ENCODE data around the gene UBQLN2.
"Not testable (repeated sequence)": the region's sequence is repeated elsewhere in the genome, so short reads cannot be mapped to it uniquely, and the experiment has no call there.

The UBQLN2 gene

DNA sequence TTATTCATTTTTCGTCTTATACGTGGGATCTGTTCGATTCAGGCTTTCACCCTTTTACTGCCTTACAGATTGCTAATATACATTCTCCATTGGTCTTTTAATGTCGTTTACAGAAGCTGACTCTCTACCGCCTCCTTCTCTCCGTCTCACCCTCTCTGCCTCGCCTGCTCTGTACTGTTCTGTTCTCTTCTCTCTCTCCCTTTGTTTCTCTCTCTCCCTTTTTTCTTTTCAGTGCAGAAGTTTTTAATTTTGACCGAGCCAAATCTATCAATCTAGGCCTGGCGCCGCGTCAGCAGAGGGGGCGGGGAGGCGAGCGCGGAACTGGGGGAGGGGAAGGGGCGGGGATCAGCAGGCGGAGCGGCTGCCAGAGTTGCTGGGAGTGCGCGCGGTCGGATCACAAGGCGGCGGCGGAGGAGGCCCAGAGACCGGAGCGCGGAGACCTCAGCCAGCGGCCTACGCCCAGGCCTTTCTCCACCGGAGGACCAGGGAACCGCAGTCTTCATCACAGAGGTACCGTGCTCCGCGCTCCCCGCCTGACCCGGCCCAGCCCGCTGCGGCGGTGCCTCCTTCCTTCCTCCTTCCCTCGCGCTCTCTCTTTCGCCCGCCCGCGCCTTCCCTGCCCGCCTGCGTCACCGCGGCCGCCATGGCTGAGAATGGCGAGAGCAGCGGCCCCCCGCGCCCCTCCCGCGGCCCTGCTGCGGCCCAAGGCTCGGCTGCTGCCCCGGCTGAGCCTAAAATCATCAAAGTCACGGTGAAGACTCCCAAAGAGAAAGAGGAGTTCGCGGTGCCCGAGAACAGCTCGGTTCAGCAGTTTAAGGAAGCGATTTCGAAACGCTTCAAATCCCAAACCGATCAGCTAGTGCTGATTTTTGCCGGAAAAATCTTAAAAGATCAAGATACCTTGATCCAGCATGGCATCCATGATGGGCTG is at the start of gene UBQLN2:
UBQLN2 (plus strand) TSS at position 397 of the 931 bp plus-strand sequence; CDS start at position 644, 247 bp downstream.
- DNase-seq (ENCODE audit: low spot score), result peak; percentile 13

DNA sequence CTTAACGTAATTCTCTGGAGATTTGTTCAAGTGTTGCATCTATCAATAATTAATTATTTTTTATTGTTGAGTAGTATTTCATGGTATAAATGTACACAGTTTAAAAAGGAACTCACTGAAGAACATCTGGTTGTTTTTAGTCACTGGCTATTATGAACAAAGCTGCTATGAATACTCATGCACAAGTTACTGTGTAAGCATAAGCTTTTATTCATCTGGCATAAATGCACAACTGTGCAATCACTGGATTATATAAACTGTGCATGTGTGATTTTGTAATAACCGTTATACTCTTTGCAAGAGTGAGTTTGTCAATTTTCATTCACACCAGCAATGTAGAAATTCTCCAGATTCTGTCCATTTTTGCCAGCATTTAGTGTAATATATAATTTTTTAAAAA is 43.8 kb upstream of the UBQLN2 start:
- DNase-seq (ENCODE audit: low spot score), result no peak

DNA sequence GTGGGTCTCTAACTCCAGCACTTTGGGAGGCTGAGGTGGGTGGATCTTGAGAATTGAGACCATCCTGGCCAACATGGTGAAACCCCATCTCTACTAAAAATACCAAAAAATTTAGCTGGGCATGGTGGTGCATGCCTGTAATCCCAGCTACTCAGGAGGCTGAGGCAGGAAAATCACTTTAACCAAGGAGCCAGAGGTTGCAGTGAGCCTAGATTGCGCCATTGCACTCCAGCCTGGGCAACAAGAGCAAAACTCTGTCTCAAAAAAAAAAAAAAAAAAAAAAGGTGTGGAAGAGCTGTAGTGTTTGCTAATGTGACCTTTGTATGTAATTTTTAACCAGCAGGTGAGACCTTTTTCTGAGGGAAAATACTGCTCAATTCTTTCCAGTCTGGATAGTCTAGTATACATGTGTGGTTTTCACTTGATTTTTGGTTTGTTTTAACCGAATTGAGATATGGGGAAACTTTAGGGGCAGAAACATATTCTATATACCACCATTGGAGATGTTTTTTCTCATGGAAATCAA is 33.9 kb upstream of the UBQLN2 start:
- DNase-seq (ENCODE audit: low spot score), result not testable (repeated sequence)

DNA sequence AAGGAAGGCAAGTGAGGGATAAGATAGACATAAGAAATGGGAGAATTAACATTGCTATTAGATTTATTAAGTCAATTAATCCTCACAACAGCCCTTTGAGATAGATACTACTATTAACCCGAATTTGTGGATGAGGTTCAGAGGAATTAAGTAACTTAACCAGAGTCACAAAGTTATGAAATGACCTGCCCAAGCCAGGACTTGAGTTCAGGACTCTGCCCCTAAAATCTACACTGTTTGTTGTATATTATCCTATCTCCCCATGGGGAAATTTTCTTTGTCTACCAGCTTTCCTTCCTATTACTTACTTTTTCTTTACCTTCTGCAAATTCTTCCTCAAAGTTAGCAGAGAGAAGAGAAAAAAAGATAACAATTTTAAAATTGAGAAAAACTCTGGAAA is 33.4 kb upstream of the UBQLN2 start:
- DNase-seq (ENCODE audit: low spot score), result no peak

DNA sequence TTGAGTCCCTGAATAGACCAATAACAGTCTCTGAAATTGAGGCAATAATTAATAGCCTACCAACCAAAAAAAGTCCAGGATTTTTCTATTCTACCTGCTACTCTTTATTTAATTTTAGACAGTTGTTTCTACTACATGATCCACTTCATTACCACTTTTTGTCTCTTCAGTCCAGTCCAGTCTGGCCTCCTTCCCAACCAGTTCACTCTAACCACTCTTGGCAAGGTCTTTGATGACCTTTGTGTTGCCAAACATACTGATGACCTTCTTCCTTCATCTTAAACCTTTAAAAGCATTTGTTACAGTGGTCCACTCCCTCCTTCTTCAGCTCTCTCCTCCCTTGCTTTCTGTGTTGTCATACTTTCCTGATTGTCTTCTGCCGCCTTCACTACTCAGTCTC is 12.8 kb upstream of the UBQLN2 start:
- DNase-seq (ENCODE audit: low spot score), result no peak

DNA sequence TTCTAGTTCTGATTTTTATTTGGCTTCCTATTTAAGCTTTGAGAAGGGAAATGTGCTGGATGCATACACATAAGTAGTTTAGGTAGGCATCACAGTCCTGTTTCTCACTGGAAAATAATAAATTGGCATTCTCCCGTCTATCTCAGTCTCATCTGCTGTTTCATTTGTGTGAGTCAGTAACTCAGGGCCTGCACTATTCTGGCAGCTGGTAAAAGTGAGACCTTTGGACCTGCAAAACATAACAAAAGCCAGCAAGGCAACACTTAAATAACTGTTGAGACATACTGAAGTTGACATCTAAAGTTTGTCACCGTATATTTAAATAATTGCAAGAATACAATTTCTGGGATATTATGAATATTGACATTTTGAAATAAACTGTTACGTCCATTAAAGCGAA is 8.6 kb upstream of the UBQLN2 start:
- DNase-seq (ENCODE audit: low spot score), result no peak

DNA sequence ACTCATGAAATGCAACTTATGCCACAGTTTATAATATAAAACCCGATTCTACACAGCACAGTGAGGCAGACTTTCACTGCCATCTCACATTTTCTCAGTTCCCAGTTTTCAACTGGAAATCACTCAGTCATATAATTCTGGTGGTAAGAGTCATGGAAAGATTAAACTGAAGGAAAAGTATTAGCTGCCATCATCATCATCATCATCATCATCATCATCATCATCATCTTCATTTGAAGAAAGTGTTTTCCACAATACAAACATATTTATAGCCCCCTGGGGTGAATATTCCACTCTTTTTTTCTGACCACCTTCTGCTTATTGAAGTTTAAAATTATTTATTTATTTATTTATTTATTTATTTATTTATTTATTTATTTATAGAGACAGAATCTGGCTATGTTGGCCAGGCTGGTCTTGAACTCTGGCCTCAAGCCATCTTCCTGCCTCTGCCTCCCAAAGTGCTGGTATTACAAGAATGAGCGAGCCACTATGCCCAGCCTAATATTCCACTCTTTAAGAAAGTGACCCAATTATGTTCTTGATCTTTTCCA is 6.0 kb upstream of the UBQLN2 start:
- no peak for DNase-seq (ENCODE audit: low spot score)

DNA sequence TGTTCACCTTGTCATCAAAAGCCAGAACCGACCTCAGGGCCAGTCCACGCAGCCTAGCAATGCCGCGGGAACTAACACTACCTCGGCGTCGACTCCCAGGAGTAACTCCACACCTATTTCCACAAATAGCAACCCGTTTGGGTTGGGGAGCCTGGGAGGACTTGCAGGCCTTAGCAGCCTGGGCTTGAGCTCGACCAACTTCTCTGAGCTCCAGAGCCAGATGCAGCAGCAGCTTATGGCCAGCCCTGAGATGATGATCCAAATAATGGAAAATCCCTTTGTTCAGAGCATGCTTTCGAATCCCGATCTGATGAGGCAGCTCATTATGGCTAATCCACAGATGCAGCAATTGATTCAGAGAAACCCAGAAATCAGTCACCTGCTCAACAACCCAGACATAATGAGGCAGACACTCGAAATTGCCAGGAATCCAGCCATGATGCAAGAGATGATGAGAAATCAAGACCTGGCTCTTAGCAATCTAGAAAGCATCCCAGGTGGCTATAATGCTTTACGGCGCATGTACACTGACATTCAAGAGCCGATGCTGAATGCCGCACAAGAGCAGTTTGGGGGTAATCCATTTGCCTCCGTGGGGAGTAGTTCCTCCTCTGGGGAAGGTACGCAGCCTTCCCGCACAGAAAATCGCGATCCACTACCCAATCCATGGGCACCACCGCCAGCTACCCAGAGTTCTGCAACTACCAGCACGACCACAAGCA is 898 bp downstream of the UBQLN2 start:
- no peak for DNase-seq (ENCODE audit: low spot score)

DNA sequence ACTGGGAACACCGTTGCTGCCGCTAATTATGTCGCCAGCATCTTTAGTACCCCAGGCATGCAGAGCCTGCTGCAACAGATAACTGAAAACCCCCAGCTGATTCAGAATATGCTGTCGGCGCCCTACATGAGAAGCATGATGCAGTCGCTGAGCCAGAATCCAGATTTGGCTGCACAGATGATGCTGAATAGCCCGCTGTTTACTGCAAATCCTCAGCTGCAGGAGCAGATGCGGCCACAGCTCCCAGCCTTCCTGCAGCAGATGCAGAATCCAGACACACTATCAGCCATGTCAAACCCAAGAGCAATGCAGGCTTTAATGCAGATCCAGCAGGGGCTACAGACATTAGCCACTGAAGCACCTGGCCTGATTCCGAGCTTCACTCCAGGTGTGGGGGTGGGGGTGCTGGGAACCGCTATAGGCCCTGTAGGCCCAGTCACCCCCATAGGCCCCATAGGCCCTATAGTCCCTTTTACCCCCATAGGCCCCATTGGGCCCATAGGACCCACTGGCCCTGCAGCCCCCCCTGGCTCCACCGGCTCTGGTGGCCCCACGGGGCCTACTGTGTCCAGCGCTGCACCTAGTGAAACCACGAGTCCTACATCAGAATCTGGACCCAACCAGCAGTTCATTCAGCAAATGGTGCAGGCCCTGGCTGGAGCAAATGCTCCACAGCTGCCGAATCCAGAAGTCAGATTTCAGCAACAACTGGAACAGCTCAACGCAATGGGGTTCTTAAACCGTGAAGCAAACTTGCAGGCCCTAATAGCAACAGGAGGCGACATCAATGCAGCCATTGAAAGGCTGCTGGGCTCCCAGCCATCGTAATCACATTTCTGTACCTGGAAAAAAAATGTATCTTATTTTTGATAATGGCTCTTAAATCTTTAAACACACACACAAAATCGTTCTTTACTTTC is 1.8 kb downstream of the UBQLN2 start:
- no peak for DNase-seq (ENCODE audit: low spot score)

DNA sequence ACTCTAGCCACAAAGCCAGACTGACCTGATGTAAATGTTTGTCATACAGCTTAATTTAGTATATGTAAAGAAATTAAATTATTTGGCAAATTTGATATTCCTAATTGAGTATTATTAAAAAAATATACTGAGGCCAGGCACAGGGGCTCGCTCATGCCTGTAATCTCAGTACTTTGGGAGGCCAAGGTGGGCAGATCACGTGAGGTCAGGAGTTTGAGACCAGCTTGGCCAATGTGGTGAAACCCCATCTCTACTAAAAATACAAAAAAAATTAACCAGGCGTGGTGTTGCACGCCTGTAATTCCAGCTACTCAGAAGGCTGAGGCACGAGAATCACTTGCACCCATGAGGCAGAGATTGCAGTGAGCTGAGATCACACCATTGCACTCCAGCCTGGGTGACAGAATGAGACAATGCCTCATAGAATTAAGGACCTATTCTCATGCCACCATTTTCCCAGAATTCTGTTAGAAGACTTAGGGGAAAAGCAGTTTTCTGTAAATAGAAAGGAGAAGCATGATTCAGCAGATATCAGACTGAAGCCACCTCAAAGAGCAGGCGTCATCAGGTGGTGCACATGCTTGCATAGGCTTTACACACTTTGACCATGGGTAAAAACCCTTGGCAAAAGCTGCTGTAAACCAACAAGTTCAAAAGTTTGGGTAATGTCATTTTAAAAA is 6.1 kb downstream of the UBQLN2 start:
- DNase-seq (ENCODE audit: low spot score), result no peak

DNA sequence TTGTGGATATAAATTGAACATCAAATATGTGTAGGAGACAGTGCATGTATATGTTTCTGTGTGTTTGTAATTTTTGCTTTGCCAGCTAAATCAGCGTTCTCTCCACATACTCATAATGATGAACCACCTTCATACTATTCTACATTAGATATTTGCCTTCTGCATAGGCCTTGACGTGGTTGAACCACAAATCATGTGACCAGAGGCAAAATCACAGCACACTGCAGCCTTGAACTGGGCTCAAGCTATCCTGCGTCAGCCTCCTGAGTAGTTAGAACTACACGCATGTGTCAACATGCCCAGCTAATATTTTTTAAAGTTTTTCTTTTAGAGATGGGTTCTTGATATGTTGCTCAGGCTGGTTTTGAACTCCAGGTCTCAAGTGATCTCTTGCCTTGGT is 9.5 kb downstream of the UBQLN2 start:
- no peak for DNase-seq (ENCODE audit: low spot score)

DNA sequence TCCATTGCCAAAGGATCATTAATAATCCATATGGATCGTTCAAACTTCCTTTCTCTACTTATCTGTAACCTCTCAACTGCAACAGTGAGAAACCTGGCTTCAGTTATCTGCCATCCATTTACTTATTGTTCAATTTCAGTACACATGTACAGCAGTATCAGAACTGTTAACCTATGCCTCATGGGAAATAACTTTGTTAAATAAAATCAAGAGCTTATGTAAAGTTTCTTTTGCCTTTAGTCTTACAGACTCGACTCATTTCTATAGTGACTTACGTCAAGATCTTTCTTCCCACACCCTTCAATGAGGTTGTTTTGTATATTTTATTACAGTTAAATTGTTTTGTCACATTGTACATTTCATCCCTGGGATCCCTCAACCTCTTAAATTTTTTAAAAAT is 11.4 kb downstream of the UBQLN2 start:
- DNase-seq (ENCODE audit: low spot score), result no peak

DNA sequence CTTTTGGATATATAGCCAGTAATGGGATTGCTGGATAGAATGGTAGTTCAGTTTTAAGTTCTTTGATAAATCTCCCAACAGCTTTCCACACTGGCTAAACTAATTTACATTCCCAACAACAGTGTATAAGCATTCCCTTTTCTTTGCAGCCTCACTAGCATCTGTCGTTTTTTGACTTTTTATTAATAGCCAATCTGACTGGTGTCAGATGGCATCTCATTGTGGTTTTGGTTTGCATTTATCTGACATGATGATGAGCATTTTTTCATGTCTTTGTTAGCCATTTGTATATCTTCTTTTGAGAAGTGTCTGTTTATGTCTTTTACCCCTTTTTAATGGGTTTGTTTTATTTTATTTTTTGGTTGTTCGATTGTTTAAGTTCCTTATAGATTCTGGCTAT is 13.3 kb downstream of the UBQLN2 start:
- DNase-seq (ENCODE audit: low spot score), result no peak

DNA sequence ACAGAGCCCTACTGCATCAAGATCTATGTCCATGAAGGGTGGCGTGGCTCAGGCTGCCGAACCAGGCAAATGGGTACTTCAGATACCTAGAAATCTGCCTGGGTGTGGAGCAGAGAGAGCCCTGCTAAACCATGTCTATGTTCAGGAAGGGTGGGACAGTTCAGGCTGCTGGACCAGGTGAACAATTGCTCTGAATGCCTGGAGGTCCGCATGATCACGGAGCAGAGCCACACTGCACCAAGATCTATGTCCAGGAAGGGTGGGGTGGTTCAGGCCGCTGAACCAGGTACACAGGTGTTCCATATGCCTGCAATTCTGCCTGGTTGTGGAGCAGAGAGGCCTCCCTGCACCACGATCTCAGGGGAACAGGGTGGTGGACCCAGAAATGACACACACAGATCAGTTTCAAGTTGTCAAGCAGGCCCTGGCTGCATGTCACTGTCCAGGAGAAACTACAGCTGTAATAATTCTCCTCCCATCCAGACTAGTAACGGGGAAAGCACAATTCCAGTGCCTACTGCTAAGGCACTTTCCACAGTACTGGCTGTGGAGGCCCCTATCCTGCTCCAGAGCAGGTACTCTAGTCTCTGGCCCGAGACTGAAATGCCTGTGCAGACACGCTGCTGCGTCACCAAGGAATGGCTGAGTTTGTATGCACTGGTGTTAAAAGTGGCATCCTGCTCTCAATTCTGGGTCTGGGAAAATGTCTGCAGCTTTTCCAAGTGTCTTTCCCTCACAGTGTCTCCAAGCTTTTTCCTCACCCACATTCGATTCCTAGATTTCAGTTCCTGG is 25.2 kb downstream of the UBQLN2 start:
- no peak for DNase-seq (ENCODE audit: low spot score)

DNA sequence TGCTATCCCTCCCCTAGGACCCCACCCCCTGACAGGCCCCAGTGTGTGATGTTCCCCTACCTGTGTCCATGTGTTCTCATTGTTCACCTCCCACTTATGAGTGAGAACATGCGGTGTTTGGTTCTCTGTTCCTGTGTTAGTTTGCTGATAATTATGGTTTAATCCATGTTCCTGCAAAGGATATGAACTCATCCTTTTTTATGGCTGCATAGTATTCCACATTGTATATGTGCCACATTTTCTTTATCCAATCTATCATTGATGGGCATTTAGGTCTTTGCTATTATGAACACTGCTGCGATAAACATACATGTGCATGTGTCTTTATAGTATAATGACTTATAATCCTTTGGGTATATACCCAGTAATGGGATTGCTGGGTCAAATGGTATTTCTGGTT is 28.4 kb downstream of the UBQLN2 start:
- DNase-seq (ENCODE audit: low spot score), result not testable (repeated sequence)

DNA sequence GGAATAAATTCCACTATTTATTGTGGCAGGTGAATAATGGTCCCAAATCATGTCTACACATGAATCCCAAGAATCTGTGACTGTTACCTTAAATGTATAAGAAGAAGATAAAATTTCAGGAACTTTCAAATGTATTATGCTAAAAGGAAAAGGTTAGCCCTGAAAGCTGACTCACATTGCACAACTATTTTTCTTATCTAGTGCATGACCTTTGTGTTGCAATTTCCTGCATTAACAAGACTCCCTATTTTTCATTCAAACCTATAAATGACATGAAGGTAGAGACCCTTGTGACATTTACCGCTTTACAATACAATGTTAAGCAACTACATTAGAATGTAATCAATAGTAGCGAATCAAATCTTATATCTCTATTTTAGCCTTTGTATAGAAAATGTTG is 36.7 kb downstream of the UBQLN2 start:
- DNase-seq (ENCODE audit: low spot score), result peak; percentile 3

DNA sequence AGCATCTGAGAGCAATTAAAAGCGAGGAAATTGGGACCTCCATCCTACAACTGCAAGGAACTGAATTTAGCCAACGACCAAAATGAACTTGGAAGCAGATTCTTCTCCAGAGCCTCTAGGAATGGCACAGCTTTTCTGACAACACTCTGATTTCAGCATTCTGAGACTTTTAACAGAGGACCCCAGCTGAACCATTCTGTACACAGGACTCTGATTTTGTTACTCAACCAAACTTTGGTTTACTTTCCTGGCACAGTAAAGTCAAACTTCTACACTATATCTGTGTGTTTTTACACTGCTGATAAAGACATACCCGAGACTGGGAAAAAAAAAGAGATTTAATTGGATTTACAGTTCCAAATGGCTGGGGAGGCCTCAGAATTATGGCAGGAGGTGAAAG is 37.6 kb downstream of the UBQLN2 start:
- DNase-seq (ENCODE audit: low spot score), result no peak

DNA sequence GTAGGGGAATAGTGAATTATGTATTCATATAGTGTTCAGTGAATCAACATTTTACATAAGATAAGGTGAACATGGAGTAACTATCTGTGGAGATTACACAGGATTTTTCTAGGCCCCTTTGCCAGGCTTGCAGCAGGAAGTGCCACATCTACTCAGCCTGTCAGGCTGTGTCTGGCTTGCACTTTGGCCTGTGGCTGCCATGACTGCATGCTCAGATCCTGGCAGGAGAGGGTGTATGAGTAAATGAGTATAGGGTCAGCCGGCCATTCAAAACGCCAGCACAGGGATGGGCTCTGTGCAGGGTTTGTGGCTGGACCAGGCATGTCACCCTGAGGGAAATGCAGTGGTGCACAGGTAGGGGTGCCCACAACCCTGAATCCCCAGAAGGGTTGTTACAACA is 51.9 kb downstream of the UBQLN2 start:
- no peak for DNase-seq (ENCODE audit: low spot score)
